Effector CD8-positive, alpha-beta T cell (primary cell): Measurements from ENCODE around the gene ATP6V1E1.

ENCODE experiments used
- DNase-seq: peaks from one replicate; lab custom pipeline; 2025; lab: John Stamatoyannopoulos, UW

ATP6V1E1 gene

GRCh38 chr22:17542452-17542851, 86.1 kb downstream of the ATP6V1E1 start:
- DNase-seq: no peak
